Stomach (tissue), 9 donors: ENCODE results near the gene PCBP3. TPM values are rescaled to one million over a fixed set of nuclear protein-coding genes. Genes with fewer than 3 reads are reported as not detected.

Source experiments
- DNase-seq, 2 donors: peaks; one replicate each; pipeline versions ENCODE4 v3.0.0 to v3.0.0-alpha.2; 2013 to 2019
- H3K27ac ChIP-seq, 5 donors: fragments of 200-600 bp in 4 of 5; sonication (generic) in 4 of 5; one replicate each; pipeline ENCODE4 v1.5.1; 2013 to 2019; ENCODE audit warnings: mild to moderate bottlenecking in 1 of 5, moderate library complexity in 1 of 5
- H3K27me3 ChIP-seq, 3 donors: fragments of 200-600 bp; sonication (generic); one replicate each; pipeline ENCODE4 v1.5.1; 2017 to 2019; ENCODE audit warnings: mixed run types in 1 of 3
- H3K36me3 ChIP-seq, 4 donors: fragments of 200-600 bp; sonication (generic); 1 replicate in 3 of 4; 2 replicates in 1 of 4; pipeline ENCODE4 v1.5.1; 2016 to 2019
- H3K4me1 ChIP-seq, 4 donors: fragments of 200-600 bp; sonication (generic); one replicate each; pipeline ENCODE4 v1.5.1; 2016 to 2019
- H3K4me3 ChIP-seq, 4 donors: fragments of 200-600 bp; sonication (generic) in 3 of 4; one replicate each; pipeline ENCODE4 v1.5.1; 2016 to 2019; ENCODE audit warnings: mild to moderate bottlenecking in 1 of 4
- H3K9me3 ChIP-seq, 4 donors: fragments of 200-600 bp; sonication (generic); one replicate each; pipeline ENCODE4 v1.5.1; 2016 to 2019
- EP300 ChIP-seq: sonication (generic); formaldehyde crosslinking; IDR thresholded peaks from one replicate; pipeline ENCODE4 v1.6.1; 2017; ENCODE audit warnings: antibody characterized with exemption
- POLR2A ChIP-seq, 4 donors: fragments of 450-650 bp; IDR thresholded peaks; one replicate each; pipeline ENCODE4 v1.6.1; 2016; ENCODE audit warnings: antibody characterized with exemption in 4 of 4, control low read depth in 2 of 4, mild to moderate bottlenecking in 1 of 4, moderate library complexity in 1 of 4
- POLR2AphosphoS5 ChIP-seq, 3 donors: sonication (generic); formaldehyde crosslinking; IDR thresholded peaks; one replicate each; pipeline ENCODE4 v1.6.1; 2016; ENCODE audit warnings: antibody characterized with exemption in 3 of 3
- WGBS, 5 donors: extraction: QIAGEN DNeasy Blood & Tissue Kit in 3 of 5; methylation state at CpG; one replicate each; pipeline versions ENCODE4 v1.1.5 to v1.1.7; 2013 to 2018; 5-methylcytosine and 5-hydroxymethylcytosine counted together
- intact Hi-C: fragments of 100-400 bp; cut with DNase I; formaldehyde crosslinking; loops from one replicate; pipeline ENCODE4 v1.15.1; 2023; ENCODE audit warnings: low total_unique reads
- polyA plus RNA-seq, 3 donors: library from polyadenylated mRNA; stranded (reverse); fragments of 200-250 nt; gene quantifications; one replicate each; pipeline ENCODE4 v1.2.3, GENCODE V29; 2013
- total RNA-seq, 5 donors: library from RNA; depleted of rRNA; stranded (reverse); fragments of >200 nt; gene quantifications; one replicate each; pipeline versions ENCODE4 v1.1.0 to v1.2.3, GENCODE V29; 2014 to 2016
- TF ChIP-seq, protein P1 (sequence below), 7 experiments: fragments of 450-650 bp in 4 of 7; fragments of 200-600 bp in 3 of 7; sonication (generic) in 3 of 7; IDR thresholded peaks; one replicate each; pipeline ENCODE4 v1.5.1; 2016 to 2019; ENCODE audit warnings: antibody characterized with exemption in 7 of 7, control low read depth in 2 of 7, mild to moderate bottlenecking in 1 of 7
- donor health status: healthy with polysubstance abuse.
- donor health status: Bipolar disorder and iron deficiency.
- donor health status: healthy.

PCBP3 gene
- total and polyA plus RNA-seq, 8 donors: 1.8 to 10.9 (median 3.3) TPM; not detected in 3

GRCh38 chr21:45901061-45901690, 257.7 kb downstream of the PCBP3 start:
- Histone ChIP-seq H3K36me3 (no peaks in the 10 kb centered on the region), H3K27me3 (no peaks in the 10 kb centered on the region), H3K4me1 (no peaks in the 10 kb centered on the region), H3K4me3 (no peak overlapping the region), H3K27ac (no peak overlapping the region), H3K9me3 (no peaks in the 10 kb centered on the region)
- no peak for DNase-seq
- TF ChIP-seq EP300 (no peak), POLR2A (IDR thresholded peaks at IDR 0.05) (no peak), POLR2AphosphoS5 (IDR thresholded peaks at IDR 0.05) (no peak)
- TF ChIP-seq, protein P1, sequence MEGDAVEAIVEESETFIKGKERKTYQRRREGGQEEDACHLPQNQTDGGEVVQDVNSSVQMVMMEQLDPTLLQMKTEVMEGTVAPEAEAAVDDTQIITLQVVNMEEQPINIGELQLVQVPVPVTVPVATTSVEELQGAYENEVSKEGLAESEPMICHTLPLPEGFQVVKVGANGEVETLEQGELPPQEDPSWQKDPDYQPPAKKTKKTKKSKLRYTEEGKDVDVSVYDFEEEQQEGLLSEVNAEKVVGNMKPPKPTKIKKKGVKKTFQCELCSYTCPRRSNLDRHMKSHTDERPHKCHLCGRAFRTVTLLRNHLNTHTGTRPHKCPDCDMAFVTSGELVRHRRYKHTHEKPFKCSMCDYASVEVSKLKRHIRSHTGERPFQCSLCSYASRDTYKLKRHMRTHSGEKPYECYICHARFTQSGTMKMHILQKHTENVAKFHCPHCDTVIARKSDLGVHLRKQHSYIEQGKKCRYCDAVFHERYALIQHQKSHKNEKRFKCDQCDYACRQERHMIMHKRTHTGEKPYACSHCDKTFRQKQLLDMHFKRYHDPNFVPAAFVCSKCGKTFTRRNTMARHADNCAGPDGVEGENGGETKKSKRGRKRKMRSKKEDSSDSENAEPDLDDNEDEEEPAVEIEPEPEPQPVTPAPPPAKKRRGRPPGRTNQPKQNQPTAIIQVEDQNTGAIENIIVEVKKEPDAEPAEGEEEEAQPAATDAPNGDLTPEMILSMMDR (IDR thresholded peaks at IDR 0.05): no peak
- 85 to 93% (median 88%) methylated on average over 15 of the region's 15 CpGs for WGBS, 5 donors
- intact Hi-C loops: no loop called here

GRCh38 chr21:45902292-45902995, 258.9 kb downstream of the PCBP3 start:
- intact Hi-C loops: no loop called here
- 76 to 91% (median 88%) methylated on average over 13 to 19 of the region's 19 CpGs for WGBS, 5 donors
- Histone ChIP-seq H3K4me1 (no peaks in the 10 kb centered on the region), H3K4me3 (no peak overlapping the region), H3K27ac (no peak overlapping the region), H3K9me3 (no peaks in the 10 kb centered on the region), H3K36me3 (no peaks in the 10 kb centered on the region), H3K27me3 (no peaks in the 10 kb centered on the region)
- no peak for DNase-seq
- TF ChIP-seq POLR2AphosphoS5 (IDR thresholded peaks at IDR 0.05): no peak
- TF ChIP-seq, protein P1 (IDR thresholded peaks at IDR 0.05): no peak
- TF ChIP-seq POLR2A (IDR thresholded peaks at IDR 0.05): no peak
- no peak for TF ChIP-seq EP300

DNA sequence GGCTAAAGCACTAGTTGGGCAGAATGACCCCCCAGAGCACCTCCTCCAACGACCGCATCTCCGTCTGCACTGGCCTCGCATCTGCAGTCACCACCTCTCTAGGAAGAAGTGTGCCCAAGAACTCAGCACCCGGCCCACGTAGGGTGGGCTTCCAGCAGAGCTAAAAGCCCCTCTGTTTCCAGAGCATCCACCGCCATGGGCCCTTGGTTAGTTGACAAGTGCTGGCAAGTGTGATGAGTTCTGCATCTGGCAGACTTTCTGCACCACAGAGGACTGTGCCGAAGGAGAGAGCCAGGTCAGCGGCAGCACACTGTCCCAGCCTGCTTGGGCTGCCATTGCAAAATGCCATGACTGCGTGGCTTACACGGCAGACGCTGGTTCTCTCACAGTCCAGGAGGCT, 261.7 kb downstream of the PCBP3 start:
- Histone ChIP-seq H3K36me3 (no peaks in the 10 kb centered on the region), H3K27me3 (no peaks in the 10 kb centered on the region), H3K4me1 (no peaks in the 10 kb centered on the region), H3K9me3 (no peaks in the 10 kb centered on the region), H3K4me3 (no peak overlapping the region), H3K27ac (no peak overlapping the region)
- 87 to 96% (median 93%) methylated on average over 12 of the region's 12 CpGs for WGBS, 5 donors
- intact Hi-C loops: no loop called here
- no peak for DNase-seq
- no peak for TF ChIP-seq POLR2AphosphoS5 (IDR thresholded peaks at IDR 0.05)
- TF ChIP-seq, protein P1 (IDR thresholded peaks at IDR 0.05): no peak
- TF ChIP-seq EP300: no peak
- no peak for TF ChIP-seq POLR2A (IDR thresholded peaks at IDR 0.05)

GRCh38 chr21:45906196-45906805, 262.8 kb downstream of the PCBP3 start:
- Histone ChIP-seq H3K9me3 (no peaks in the 10 kb centered on the region), H3K27me3 (no peaks in the 10 kb centered on the region), H3K4me3 (no peak overlapping the region), H3K4me1 (no peaks in the 10 kb centered on the region), H3K27ac (no peak overlapping the region), H3K36me3 (no peaks in the 10 kb centered on the region)
- WGBS, 5 donors: 85 to 95% (median 89%) methylated on average over 19 of the region's 19 CpGs
- intact Hi-C loops: no loop called here
- DNase-seq: no peak
- TF ChIP-seq POLR2AphosphoS5 (IDR thresholded peaks at IDR 0.05) (no peak), EP300 (no peak), POLR2A (IDR thresholded peaks at IDR 0.05) (no peak)
- TF ChIP-seq, protein P1 (IDR thresholded peaks at IDR 0.05): no peak
